ENCODE results near the gene MAGI2. TPM values are rescaled to one million over a fixed set of nuclear protein-coding genes. Genes with fewer than 3 reads are reported as not detected.
A peak's percentile ranks its signal among the peaks of the same experiment; 100 is the strongest.

Gene MAGI2
- total and polyA plus RNA-seq, 2 experiments from 2014 or later, result 10.4 to 26.4 TPM

- H2AFZ ChIP-seq, result no peak overlapping the region
- peaks cover 8% of the 10 kb centered on the region for H3K4me1 Mint-ChIP-seq
- H3K27ac ChIP-seq (ENCODE audit: low read depth), result no peak overlapping the region
- H3K27ac Mint-ChIP-seq, result no peak overlapping the region
- H3K4me2 ChIP-seq, result no peak overlapping the region
- H3K36me3 Mint-ChIP-seq (ENCODE audit: low read depth), result no peaks in the 10 kb centered on the region
- no peak for DNase-seq (ENCODE audit: low spot score)
- H3K9me3 Mint-ChIP-seq, result no peaks in the 10 kb centered on the region
- no peak overlapping the region for H3K4me3 Mint-ChIP-seq
- H3K27me3 ChIP-seq (ENCODE audit: insufficient read depth), result no peaks in the 10 kb centered on the region
- H4K20me1 ChIP-seq (replicated peaks; ENCODE audit: insufficient read depth), result no peaks in the 10 kb centered on the region
- H3K36me3 ChIP-seq (ENCODE audit: insufficient read depth), result no peaks in the 10 kb centered on the region
- no peaks in the 10 kb centered on the region for H3K27me3 Mint-ChIP-seq (ENCODE audit: insufficient read depth, low read depth, poor library complexity)
- TF ChIP-seq EZH2 (IDR thresholded peaks at IDR 0.05; ENCODE audit: low read depth, unreplicated experiment), result no peak
- no peak for TF ChIP-seq EZH2phosphoT487 (IDR thresholded peaks at IDR 0.05; ENCODE audit: unreplicated experiment)
- no peak for TF ChIP-seq ETS1 (IDR thresholded peaks at IDR 0.05)
- no peak for TF ChIP-seq JUNB (IDR thresholded peaks at IDR 0.05; ENCODE audit: unreplicated experiment)
- no peak for TF ChIP-seq ZNF331 (CRISPR knock-in tag; IDR thresholded peaks at IDR 0.05; ENCODE audit: low read depth)
- no peak for ATAC-seq
- H3K4me1 ChIP-seq (ENCODE audit: insufficient read depth), result peaks cover 9% of the 10 kb centered on the region
- H3K9me2 ChIP-seq (ENCODE audit: insufficient read depth), result no peaks in the 10 kb centered on the region
- no peaks in the 10 kb centered on the region for H3K79me2 ChIP-seq (replicated peaks; ENCODE audit: insufficient read depth)
- H3F3A ChIP-seq (replicated peaks; ENCODE audit: low read depth), result no peaks in the 10 kb centered on the region
- no peak overlapping the region for H3K4me3 ChIP-seq
Observed at GRCh38 chr7:79320741-79321473, 132.6 kb downstream of the MAGI2 start.

- TF ChIP-seq POLR2AphosphoS5 (IDR thresholded peaks at IDR 0.05; ENCODE audit: low read depth) (no peak), ZNF114 (CRISPR knock-in tag; IDR thresholded peaks at IDR 0.05) (no peak)
- peaks cover 8% of the 10 kb centered on the region for H3K4me1 Mint-ChIP-seq
- Histone ChIP-seq H3K9me2 (ENCODE audit: insufficient read depth) (no peaks in the 10 kb centered on the region), H3K4me1 (ENCODE audit: insufficient read depth) (peaks cover 9% of the 10 kb centered on the region), H3K79me2 (replicated peaks; ENCODE audit: insufficient read depth) (no peaks in the 10 kb centered on the region), H3K4me2 (no peak overlapping the region), H3K36me3 (ENCODE audit: insufficient read depth) (no peaks in the 10 kb centered on the region), H3F3A (replicated peaks; ENCODE audit: low read depth) (no peaks in the 10 kb centered on the region), H2AFZ (no peak overlapping the region), H3K4me3 (no peak overlapping the region), H3K27ac (ENCODE audit: low read depth) (no peak overlapping the region), H4K20me1 (replicated peaks; ENCODE audit: insufficient read depth) (no peaks in the 10 kb centered on the region), H3K27me3 (ENCODE audit: insufficient read depth) (no peaks in the 10 kb centered on the region)
- H3K27ac Mint-ChIP-seq, result no peak overlapping the region; the same call in 1 of the 2 replicates
- no peaks in the 10 kb centered on the region for H3K9me3 Mint-ChIP-seq
- no peaks in the 10 kb centered on the region for H3K36me3 Mint-ChIP-seq (ENCODE audit: low read depth)
- ATAC-seq (no peak), DNase-seq (ENCODE audit: low spot score) (no peak)
- H3K27me3 Mint-ChIP-seq (ENCODE audit: insufficient read depth, low read depth, poor library complexity), result no peaks in the 10 kb centered on the region
- H3K4me3 Mint-ChIP-seq, result no peak overlapping the region
Observed at GRCh38 chr7:79319369-79319768, 134.1 kb downstream of the MAGI2 start.

GRCh38 chr7:79317728-79318127, 135.7 kb downstream of the MAGI2 start:
- H2AFZ ChIP-seq, result peak overlapping the region; percentile 34; the same call in 1 of the 2 replicates
- H3K4me1 ChIP-seq (ENCODE audit: insufficient read depth), result peaks cover 9% of the 10 kb centered on the region
- 0 out of 2 replicates have a peak overlapping the region, but pooled peaks have one; percentile 17 for H3K4me2 ChIP-seq
- no peaks in the 10 kb centered on the region for H3K27me3 Mint-ChIP-seq (ENCODE audit: insufficient read depth, low read depth, poor library complexity)
- peak overlapping the region; percentile 46 for H3K27ac Mint-ChIP-seq
- peak; percentile 74 for DNase-seq (ENCODE audit: low spot score)
- TF ChIP-seq ZNF462 (CRISPR knock-in tag; IDR thresholded peaks at IDR 0.05) (peak; percentile 15; the same call in 1 of the 2 replicates), EZH2phosphoT487 (IDR thresholded peaks at IDR 0.05; ENCODE audit: unreplicated experiment) (no peak)
- H3K27me3 ChIP-seq (ENCODE audit: insufficient read depth), result no peaks in the 10 kb centered on the region
- no peaks in the 10 kb centered on the region for H3F3A ChIP-seq (replicated peaks; ENCODE audit: low read depth)
- no peaks in the 10 kb centered on the region for H3K36me3 ChIP-seq (ENCODE audit: insufficient read depth)
- ATAC-seq, result peak; percentile 93
- no peaks in the 10 kb centered on the region for H3K9me2 ChIP-seq (ENCODE audit: insufficient read depth)
- peak overlapping the region; percentile 11; the same call in 2 of the 3 replicates for H3K4me3 Mint-ChIP-seq
- H3K9me3 Mint-ChIP-seq, result no peaks in the 10 kb centered on the region
- H4K20me1 ChIP-seq (replicated peaks; ENCODE audit: insufficient read depth), result no peaks in the 10 kb centered on the region
- no peaks in the 10 kb centered on the region for H3K79me2 ChIP-seq (replicated peaks; ENCODE audit: insufficient read depth)
- no peaks in the 10 kb centered on the region for H3K36me3 Mint-ChIP-seq (ENCODE audit: low read depth)
- H3K27ac ChIP-seq (ENCODE audit: low read depth), result no peak overlapping the region
- H3K4me3 ChIP-seq, result no peak overlapping the region
- H3K4me1 Mint-ChIP-seq, result peaks cover 8% of the 10 kb centered on the region
